K562 (cell line): ENCODE data around the gene MGRN1. TPM values are rescaled to one million over a fixed set of nuclear protein-coding genes. Genes with fewer than 3 reads are reported as not detected.

Source experiments
- DACH1 ChIP-seq: fragments of 450-650 bp; IDR thresholded peaks from 2 replicates; pipeline ENCODE4 v1.6.1; 2018; ENCODE audit not compliant: partially characterized antibody
- DDX20 ChIP-seq: fragments of 450-650 bp; IDR thresholded peaks from 2 replicates; pipeline ENCODE4 v1.6.1; 2016; ENCODE audit warnings: missing genetic modification characterization, low read depth, mild to moderate bottlenecking, missing compliant biosample characterization, moderate library complexity
- EP300 ChIP-seq: IDR thresholded peaks from 2 replicates; pipeline ENCODE4 v1.6.1; 2012; ENCODE audit warnings: low read length, improper control_type of control experiment
- ERF ChIP-seq: fragments of 450-650 bp; formaldehyde crosslinking; IDR thresholded peaks from 2 replicates; pipeline ENCODE4 v1.4.0; 2020; ENCODE audit warnings: mild to moderate bottlenecking, mixed read lengths
- FOXA1 ChIP-seq: fragments of 450-650 bp; IDR thresholded peaks from 2 replicates; pipeline ENCODE4 v1.6.1; 2016; ENCODE audit warnings: mild to moderate bottlenecking, borderline replicate concordance
- MAZ ChIP-seq, 2 experiments: fragments of 450-650 bp in 1 of 2; sonication (generic) in 1 of 2; formaldehyde crosslinking; IDR thresholded peaks in 1 of 2; conservative IDR thresholded peaks in 1 of 2; 2 replicates each; pipeline versions ENCODE4 v1.4.0 to v1.5.0; 2020; ENCODE audit warnings: mild to moderate bottlenecking in 1 of 2, missing genetic modification reagents in 1 of 2
- SMAD3 ChIP-seq: fragments of 450-650 bp; formaldehyde crosslinking; conservative IDR thresholded peaks from 2 replicates; pipeline ENCODE4 v1.4.0; 2020; ENCODE audit warnings: mild to moderate bottlenecking
- TSC22D4 ChIP-seq: fragments of 450-650 bp; IDR thresholded peaks from 2 replicates; pipeline ENCODE4 v1.6.1; 2016; ENCODE audit warnings: missing genetic modification characterization, missing biosample characterization, control low read depth
- ZNF143 ChIP-seq: sonication (generic); formaldehyde crosslinking; IDR thresholded peaks from 2 replicates; pipeline ENCODE4 v1.9.0; 2022; ENCODE audit warnings: mild to moderate bottlenecking, missing genetic modification reagents
- ZNF3 ChIP-seq: fragments of 250-450 bp; sonication (Bioruptor Pico); IDR thresholded peaks from 2 replicates; pipeline ENCODE4 v1.5.0; 2021; ENCODE audit warnings: mild to moderate bottlenecking, moderate library complexity
- ZNF695 ChIP-seq: fragments of 450-650 bp; formaldehyde crosslinking; IDR thresholded peaks from 2 replicates; pipeline ENCODE4 v1.4.0; 2020; ENCODE audit warnings: mild to moderate bottlenecking, moderate library complexity
- ZNF77 ChIP-seq: fragments of 250-450 bp; sonication (Bioruptor Pico); IDR thresholded peaks from 2 replicates; pipeline ENCODE4 v1.5.0; 2020
- ZNF79 ChIP-seq: fragments of 250-450 bp; sonication (Bioruptor Pico); IDR thresholded peaks from 2 replicates; pipeline ENCODE4 v1.4.0; 2020; ENCODE audit warnings: low read depth, mild to moderate bottlenecking, moderate library complexity
- polyA plus RNA-seq, 8 experiments: library from polyadenylated mRNA; depleted of rRNA in 4 of 8; stranded (reverse) in 5 of 8; unstranded in 3 of 8; fragments of >200 nt; fragmentation: Nextera tagmentation in 2 of 8; fragmentation: Illumina TruSeq in 1 of 8; extraction: Ambion mirVana in 2 of 8; extraction: Trizol in 1 of 8; gene quantifications; 2 replicates each; pipeline versions ENCODE4 v1.2.1 to v1.2.3, GENCODE V29; 2011 to 2014; ENCODE audit warnings: inconsistent platforms in 1 of 8, missing spikeins in 1 of 8
- total RNA-seq, 7 experiments: library from RNA; depleted of rRNA in 6 of 7; stranded (reverse); fragments of >200 nt in 6 of 7; fragmentation: Illumina TruSeq in 2 of 7; extraction: Trizol in 2 of 7; gene quantifications; 2 replicates each; pipeline versions ENCODE4 v1.2.1 to v1.2.3, GENCODE V29; 2011 to 2021; ENCODE audit warnings: low replicate concordance in 1 of 7
- TF ChIP-seq, protein P1 (sequence below): sonication (generic); formaldehyde crosslinking; IDR thresholded peaks from 2 replicates; pipeline ENCODE4 v1.4.0; 2020; ENCODE audit warnings: mild to moderate bottlenecking, missing genetic modification reagents
- TF ChIP-seq, protein P2 (sequence below): fragments of 250-450 bp; sonication (Bioruptor Pico); IDR thresholded peaks from 2 replicates; pipeline ENCODE4 v1.5.0; 2021
- TF ChIP-seq, protein P3 (sequence below), 2 experiments: fragments of 150-350 bp in 1 of 2; IDR thresholded peaks; 2 replicates each; pipeline ENCODE4 v1.6.1; 2012 to 2016; ENCODE audit warnings: low read depth in 2 of 2, low read length in 2 of 2, mild to moderate bottlenecking in 1 of 2, moderate library complexity in 1 of 2
- TF ChIP-seq, protein P4 (sequence below): sonication (generic); IDR thresholded peaks from 2 replicates; pipeline ENCODE4 v1.6.1; 2016
- TF ChIP-seq, protein P5 (sequence below), 3 experiments: fragments of 200-800 bp in 1 of 3; sonication (Bioruptor generic) in 1 of 3; sonication (generic) in 1 of 3; formaldehyde crosslinking in 1 of 3; IDR thresholded peaks; 2 replicates each; pipeline versions ENCODE4 v1.6.1 to v1.8.0; 2016 to 2022; ENCODE audit warnings: mild to moderate bottlenecking in 2 of 3, missing compliant biosample characterization in 2 of 3, missing genetic modification characterization in 2 of 3, missing genetic modification reagents in 1 of 3

Gene MGRN1
- total and polyA plus RNA-seq, 9 of the 15 experiments (the other 6 are each of a cell fraction or from before 2014, with no cell fraction given), result 0.15 to 37.9 (median 6.0) TPM

DNA sequence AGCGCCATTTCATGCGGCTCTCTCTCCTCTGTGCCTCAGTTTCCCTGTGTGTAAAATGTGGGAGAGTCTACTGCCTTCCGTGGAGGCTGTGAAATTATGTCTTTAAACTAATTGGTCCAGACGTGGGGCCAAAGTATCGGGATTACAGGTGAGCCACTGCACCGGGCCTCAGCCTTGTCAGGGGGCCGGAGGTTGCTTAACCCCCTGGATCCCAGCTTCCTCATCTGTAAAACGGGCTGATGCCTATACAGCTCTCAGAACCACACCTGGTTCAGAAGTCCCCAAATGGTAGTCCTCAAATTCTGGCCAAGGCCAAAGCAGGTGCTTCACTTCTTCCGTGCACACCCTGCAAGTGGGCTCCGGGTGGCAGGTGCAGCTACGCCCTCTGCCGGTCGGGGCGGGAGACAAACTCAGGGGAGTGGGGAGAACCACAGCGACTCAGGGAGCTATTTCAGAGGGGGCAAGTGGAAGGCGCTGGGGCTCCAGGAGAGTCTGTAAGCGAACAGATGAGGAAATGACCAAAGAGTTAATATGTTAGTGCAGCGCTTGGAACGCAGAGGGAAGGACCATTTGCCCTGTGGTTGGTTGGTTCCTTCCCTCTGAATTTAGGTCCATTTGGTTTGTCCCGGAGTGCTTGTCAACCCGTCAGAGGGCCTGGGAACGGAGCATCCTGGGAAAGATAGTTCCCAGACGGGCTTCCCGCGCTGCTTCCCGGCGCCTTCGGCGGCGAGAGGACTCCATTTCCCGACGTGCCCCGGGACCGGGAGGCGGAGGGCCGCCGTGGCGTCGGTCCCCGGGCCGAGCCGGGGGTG is at the start of gene MGRN1 (continued):
- TF ChIP-seq, protein P1, sequence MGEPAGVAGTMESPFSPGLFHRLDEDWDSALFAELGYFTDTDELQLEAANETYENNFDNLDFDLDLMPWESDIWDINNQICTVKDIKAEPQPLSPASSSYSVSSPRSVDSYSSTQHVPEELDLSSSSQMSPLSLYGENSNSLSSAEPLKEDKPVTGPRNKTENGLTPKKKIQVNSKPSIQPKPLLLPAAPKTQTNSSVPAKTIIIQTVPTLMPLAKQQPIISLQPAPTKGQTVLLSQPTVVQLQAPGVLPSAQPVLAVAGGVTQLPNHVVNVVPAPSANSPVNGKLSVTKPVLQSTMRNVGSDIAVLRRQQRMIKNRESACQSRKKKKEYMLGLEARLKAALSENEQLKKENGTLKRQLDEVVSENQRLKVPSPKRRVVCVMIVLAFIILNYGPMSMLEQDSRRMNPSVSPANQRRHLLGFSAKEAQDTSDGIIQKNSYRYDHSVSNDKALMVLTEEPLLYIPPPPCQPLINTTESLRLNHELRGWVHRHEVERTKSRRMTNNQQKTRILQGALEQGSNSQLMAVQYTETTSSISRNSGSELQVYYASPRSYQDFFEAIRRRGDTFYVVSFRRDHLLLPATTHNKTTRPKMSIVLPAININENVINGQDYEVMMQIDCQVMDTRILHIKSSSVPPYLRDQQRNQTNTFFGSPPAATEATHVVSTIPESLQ (CRISPR knock-in tag), result no peak
- TF ChIP-seq, protein P2, sequence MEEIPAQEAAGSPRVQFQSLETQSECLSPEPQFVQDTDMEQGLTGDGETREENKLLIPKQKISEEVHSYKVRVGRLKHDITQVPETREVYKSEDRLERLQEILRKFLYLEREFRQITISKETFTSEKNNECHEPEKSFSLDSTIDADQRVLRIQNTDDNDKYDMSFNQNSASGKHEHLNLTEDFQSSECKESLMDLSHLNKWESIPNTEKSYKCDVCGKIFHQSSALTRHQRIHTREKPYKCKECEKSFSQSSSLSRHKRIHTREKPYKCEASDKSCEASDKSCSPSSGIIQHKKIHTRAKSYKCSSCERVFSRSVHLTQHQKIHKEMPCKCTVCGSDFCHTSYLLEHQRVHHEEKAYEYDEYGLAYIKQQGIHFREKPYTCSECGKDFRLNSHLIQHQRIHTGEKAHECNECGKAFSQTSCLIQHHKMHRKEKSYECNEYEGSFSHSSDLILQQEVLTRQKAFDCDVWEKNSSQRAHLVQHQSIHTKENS (CRISPR knock-in tag), result no peak
- TF ChIP-seq ZNF3 (CRISPR knock-in tag) (no peak), ERF (CRISPR knock-in tag) (no peak), TSC22D4 (tag) (no peak), ZNF695 (CRISPR knock-in tag) (no peak), ZNF77 (no peak), DACH1 (no peak), ZNF143 (CRISPR knock-in tag) (peak; percentile 92), EP300 (no peak; the same call in 1 of the 2 replicates), FOXA1 (no peak), ZNF79 (CRISPR knock-in tag) (no peak), DDX20 (tag) (no peak), SMAD3 (no peak), MAZ (CRISPR knock-in tag; conservative IDR thresholded peaks at IDR 0.05 in 1 of 2, IDR thresholded peaks at IDR 0.05 in 1 of 2) (peak in 1 of 2 experiments; percentile 74; a peak in 2 of 4 replicates)
- TF ChIP-seq, protein P3, sequence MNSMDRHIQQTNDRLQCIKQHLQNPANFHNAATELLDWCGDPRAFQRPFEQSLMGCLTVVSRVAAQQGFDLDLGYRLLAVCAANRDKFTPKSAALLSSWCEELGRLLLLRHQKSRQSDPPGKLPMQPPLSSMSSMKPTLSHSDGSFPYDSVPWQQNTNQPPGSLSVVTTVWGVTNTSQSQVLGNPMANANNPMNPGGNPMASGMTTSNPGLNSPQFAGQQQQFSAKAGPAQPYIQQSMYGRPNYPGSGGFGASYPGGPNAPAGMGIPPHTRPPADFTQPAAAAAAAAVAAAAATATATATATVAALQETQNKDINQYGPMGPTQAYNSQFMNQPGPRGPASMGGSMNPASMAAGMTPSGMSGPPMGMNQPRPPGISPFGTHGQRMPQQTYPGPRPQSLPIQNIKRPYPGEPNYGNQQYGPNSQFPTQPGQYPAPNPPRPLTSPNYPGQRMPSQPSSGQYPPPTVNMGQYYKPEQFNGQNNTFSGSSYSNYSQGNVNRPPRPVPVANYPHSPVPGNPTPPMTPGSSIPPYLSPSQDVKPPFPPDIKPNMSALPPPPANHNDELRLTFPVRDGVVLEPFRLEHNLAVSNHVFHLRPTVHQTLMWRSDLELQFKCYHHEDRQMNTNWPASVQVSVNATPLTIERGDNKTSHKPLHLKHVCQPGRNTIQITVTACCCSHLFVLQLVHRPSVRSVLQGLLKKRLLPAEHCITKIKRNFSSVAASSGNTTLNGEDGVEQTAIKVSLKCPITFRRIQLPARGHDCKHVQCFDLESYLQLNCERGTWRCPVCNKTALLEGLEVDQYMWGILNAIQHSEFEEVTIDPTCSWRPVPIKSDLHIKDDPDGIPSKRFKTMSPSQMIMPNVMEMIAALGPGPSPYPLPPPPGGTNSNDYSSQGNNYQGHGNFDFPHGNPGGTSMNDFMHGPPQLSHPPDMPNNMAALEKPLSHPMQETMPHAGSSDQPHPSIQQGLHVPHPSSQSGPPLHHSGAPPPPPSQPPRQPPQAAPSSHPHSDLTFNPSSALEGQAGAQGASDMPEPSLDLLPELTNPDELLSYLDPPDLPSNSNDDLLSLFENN (IDR thresholded peaks at IDR 0.05; ENCODE audit: low read depth in 2 of 2, low read length in 2 of 2), result no peak
- TF ChIP-seq, protein P4, sequence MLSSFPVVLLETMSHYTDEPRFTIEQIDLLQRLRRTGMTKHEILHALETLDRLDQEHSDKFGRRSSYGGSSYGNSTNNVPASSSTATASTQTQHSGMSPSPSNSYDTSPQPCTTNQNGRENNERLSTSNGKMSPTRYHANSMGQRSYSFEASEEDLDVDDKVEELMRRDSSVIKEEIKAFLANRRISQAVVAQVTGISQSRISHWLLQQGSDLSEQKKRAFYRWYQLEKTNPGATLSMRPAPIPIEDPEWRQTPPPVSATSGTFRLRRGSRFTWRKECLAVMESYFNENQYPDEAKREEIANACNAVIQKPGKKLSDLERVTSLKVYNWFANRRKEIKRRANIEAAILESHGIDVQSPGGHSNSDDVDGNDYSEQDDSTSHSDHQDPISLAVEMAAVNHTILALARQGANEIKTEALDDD, result no peak
- TF ChIP-seq, protein P5, sequence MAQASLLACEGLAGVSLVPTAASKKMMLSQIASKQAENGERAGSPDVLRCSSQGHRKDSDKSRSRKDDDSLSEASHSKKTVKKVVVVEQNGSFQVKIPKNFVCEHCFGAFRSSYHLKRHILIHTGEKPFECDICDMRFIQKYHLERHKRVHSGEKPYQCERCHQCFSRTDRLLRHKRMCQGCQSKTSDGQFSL (CRISPR knock-in tag; IDR thresholded peaks at IDR 0.05), result no peak
- TF ChIP-seq, protein P5 (tag; IDR thresholded peaks at IDR 0.05), result no peak
